Subcutaneous abdominal adipose tissue (tissue), 5 donors: ENCODE data around the gene REEP1.
A peak's percentile ranks its signal among the peaks of the same experiment; 100 is the strongest.
"Not testable (repeated sequence)": the region's sequence is repeated elsewhere in the genome, so short reads cannot be mapped to it uniquely, and the experiment has no call there.

ENCODE experiments used
- H3K27ac ChIP-seq: one replicate; pipeline ENCODE4 v1.7.0; 2013; ENCODE audit warnings: low read depth, mild to moderate bottlenecking, inconsistent platforms, low read length, moderate library complexity
- H3K27me3 ChIP-seq, 5 donors: one replicate each; pipeline ENCODE4 v1.7.0; 2013; ENCODE audit warnings: low read length in 5 of 5, inconsistent platforms in 1 of 5; ENCODE audit not compliant: control insufficient read depth in 5 of 5, insufficient read depth in 4 of 5
- H3K36me3 ChIP-seq, 5 donors: one replicate each; pipeline ENCODE4 v1.7.0; 2013; ENCODE audit warnings: low read length in 5 of 5; ENCODE audit not compliant: control insufficient read depth in 5 of 5, insufficient read depth in 5 of 5
- H3K4me1 ChIP-seq, 5 donors: one replicate each; pipeline ENCODE4 v1.7.0; 2013; ENCODE audit warnings: low read length in 5 of 5, mild to moderate bottlenecking in 3 of 5, moderate library complexity in 1 of 5; ENCODE audit not compliant: control insufficient read depth in 5 of 5, insufficient read depth in 5 of 5
- H3K4me3 ChIP-seq, 5 donors: one replicate each; pipeline ENCODE4 v1.7.0; 2013; ENCODE audit warnings: low read length in 5 of 5, low read depth in 1 of 5
- H3K9ac ChIP-seq, 5 donors: one replicate each; pipeline ENCODE4 v1.7.0; 2013; ENCODE audit warnings: low read length in 5 of 5, mild to moderate bottlenecking in 4 of 5, moderate library complexity in 3 of 5
- H3K9me3 ChIP-seq, 5 donors: one replicate each; pipeline ENCODE4 v1.7.0; 2013; ENCODE audit warnings: low read length in 5 of 5; ENCODE audit not compliant: control insufficient read depth in 5 of 5
- donor health status: healthy.
- donor health status: healthy.
- donor health status: healthy.
- donor health status: healthy.
- donor health status: healthy.

The REEP1 gene

DNA sequence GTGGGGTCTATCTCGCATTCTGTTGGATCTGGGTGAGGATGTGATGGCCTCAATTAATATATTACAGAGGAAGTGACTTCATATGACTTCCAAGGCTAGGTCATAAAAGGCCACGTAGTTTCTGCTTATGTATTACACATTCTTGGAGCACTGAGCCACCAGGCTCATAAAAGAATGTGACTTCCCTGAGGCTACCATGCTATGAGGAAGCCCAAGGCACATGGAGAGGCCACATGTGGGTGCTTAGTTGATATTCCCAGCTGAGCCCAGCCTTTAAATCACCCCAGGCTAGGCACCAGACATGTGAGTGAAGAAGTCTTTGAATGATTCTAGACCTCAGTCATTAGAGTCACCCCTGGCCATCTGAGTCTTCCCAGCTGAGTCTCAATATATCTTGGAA is 13.3 kb upstream of the REEP1 start:
- H3K27me3 ChIP-seq, result peaks cover 0 to 6% (median 3%) of the 10 kb centered on the region in 5 donors
- peaks cover 0 to 3% (median 0%) of the 10 kb centered on the region in 5 donors for H3K9me3 ChIP-seq
- H3K9ac ChIP-seq, result no peak overlapping the region
- no peaks in the 10 kb centered on the region for H3K36me3 ChIP-seq
- no peak overlapping the region for H3K27ac ChIP-seq
- no peaks in the 10 kb centered on the region for H3K4me1 ChIP-seq
- no peak overlapping the region for H3K4me3 ChIP-seq

- Histone ChIP-seq H3K27ac (no peak overlapping the region), H3K9ac (no peak overlapping the region), H3K9me3 (peaks cover 0 to 3% (median 0%) of the 10 kb centered on the region in 5 donors), H3K4me3 (no peak overlapping the region), H3K27me3 (peaks cover 0 to 6% (median 3%) of the 10 kb centered on the region in 5 donors), H3K36me3 (no peaks in the 10 kb centered on the region), H3K4me1 (no peaks in the 10 kb centered on the region)
These were observed 10.0 kb upstream of the REEP1 start for GRCh38 chr2:86347401-86347800.

DNA sequence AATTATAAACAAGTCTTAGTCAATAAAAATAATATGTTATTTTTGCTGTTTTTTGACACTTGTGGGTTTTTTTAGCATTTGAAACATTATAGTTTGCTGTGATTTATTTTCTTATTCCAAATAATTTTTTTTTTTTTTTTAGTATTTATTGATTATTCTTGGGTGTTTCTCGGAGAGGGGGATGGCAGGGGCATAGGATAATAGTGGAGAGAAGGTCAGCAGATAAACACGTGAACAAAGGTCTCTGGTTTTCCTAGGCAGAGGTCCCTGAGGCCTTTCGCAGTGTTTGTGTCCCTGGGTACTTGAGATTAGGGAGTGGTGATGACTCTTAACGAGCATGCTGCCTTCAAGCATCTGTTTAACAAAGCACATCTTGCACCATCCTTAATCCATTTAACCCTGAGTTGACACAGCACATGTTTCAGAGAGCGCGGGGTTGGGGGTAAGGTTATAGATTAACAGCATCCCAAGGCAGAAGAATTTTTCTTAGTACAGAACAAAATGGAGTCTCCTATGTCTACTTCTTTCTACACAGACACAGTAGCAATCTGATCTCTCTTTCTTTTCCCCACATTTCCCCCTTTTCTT is 8.5 kb upstream of the REEP1 start:
- peaks cover 0 to 11% (median 8%) of the 10 kb centered on the region in 5 donors for H3K9me3 ChIP-seq
- H3K36me3 ChIP-seq, H3K4me1 ChIP-seq, H3K27me3 ChIP-seq, H3K27ac ChIP-seq, H3K4me3 ChIP-seq, H3K9ac ChIP-seq: not testable (repeated sequence)

DNA sequence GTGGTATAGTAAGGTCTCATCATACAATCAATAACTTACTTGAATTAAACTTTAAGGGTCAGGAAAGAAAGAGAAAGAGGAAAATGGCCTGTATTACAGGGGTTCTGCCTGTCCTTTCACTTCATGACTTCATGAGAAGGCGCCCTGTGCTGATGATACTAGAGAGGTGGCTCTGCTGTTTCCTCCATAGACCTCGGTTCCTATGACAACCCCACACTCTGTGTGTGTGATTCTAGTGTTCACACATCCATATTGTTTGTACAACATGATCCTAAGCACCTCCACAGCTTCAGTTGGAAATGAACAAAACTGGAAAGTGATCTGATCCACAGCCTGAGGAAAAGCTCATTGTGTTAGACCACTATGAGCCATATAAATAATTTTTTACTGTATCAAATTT is 7.0 kb upstream of the REEP1 start:
- no peaks in the 10 kb centered on the region for H3K4me1 ChIP-seq
- peaks cover 0 to 9% (median 6%) of the 10 kb centered on the region in 5 donors for H3K27me3 ChIP-seq
- no peak overlapping the region for H3K9ac ChIP-seq
- no peak overlapping the region for H3K27ac ChIP-seq
- no peaks in the 10 kb centered on the region for H3K36me3 ChIP-seq
- peaks cover 0 to 11% (median 7%) of the 10 kb centered on the region in 5 donors for H3K9me3 ChIP-seq
- no peak overlapping the region for H3K4me3 ChIP-seq

DNA sequence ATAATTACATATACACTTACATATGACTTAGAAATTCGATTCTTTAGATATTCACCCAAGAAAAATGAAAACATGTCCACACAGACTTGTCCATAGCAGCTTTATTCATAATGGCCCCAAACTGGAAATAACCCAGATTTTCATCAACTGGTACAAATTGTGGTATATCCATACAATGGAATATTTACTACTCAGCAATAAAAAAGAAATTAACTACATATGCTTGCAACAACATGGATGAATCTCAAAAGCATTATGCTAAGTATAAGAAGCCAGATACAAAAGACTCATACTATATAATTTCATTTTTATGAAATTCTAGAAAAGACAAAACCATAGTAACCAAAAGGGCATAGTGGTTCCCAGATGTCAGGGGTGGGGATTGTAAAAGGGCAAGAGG is 5.1 kb upstream of the REEP1 start:
- Histone ChIP-seq H3K27me3 (peaks cover 6 to 22% (median 17%) of the 10 kb centered on the region in 5 donors), H3K27ac (no peak overlapping the region), H3K9me3 (peaks cover 0 to 11% (median 7%) of the 10 kb centered on the region in 5 donors), H3K4me1 (peaks cover 0 to 6% (median 5%) of the 10 kb centered on the region in 5 donors), H3K9ac (no peak overlapping the region), H3K36me3 (no peaks in the 10 kb centered on the region), H3K4me3 (no peak overlapping the region)

GRCh38 chr2:86341470-86341869 is 4.0 kb upstream of the REEP1 start:
- no peaks in the 10 kb centered on the region for H3K36me3 ChIP-seq
- H3K4me1 ChIP-seq, result peaks cover 0 to 12% (median 11%) of the 10 kb centered on the region in 5 donors
- H3K27me3 ChIP-seq, result peaks cover 11 to 27% (median 22%) of the 10 kb centered on the region in 5 donors
- no peak overlapping the region for H3K9ac ChIP-seq
- H3K9me3 ChIP-seq, result peaks cover 0 to 11% (median 7%) of the 10 kb centered on the region in 5 donors
- H3K27ac ChIP-seq, result no peak overlapping the region
- H3K4me3 ChIP-seq, result no peak overlapping the region

DNA sequence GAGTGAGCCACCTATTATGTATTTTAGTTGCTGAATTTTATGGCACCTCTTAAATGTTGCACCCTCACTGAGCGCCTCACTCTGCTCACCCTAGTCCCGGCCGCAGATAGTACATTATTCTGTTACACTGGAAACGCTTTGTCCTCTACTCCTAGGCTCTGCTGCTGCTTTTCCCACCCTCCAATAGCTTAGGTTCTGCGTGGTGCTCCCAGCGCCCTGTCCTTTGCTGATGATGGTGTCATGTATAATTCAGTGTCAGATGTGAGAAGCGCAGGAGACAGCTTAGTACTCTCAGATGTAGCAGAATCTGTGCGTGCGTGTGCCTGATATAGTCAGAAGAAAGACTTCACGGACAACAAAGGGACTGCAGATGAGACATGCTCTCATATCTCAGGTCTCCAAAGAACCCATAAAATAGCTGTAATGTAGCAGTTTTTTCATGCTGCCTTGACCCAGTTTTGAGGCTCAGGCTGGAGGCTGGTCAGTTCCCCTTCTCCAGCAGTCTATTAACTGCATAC is 1.4 kb upstream of the REEP1 start:
- peaks cover 0 to 15% (median 14%) of the 10 kb centered on the region in 5 donors for H3K4me1 ChIP-seq
- no peaks in the 10 kb centered on the region for H3K36me3 ChIP-seq
- H3K4me3 ChIP-seq, result no peak overlapping the region
- peaks cover 19 to 47% (median 37%) of the 10 kb centered on the region in 5 donors for H3K27me3 ChIP-seq
- H3K9ac ChIP-seq, result no peak overlapping the region
- H3K27ac ChIP-seq, result no peak overlapping the region
- H3K9me3 ChIP-seq, result peaks cover 0 to 11% (median 7%) of the 10 kb centered on the region in 5 donors

- Histone ChIP-seq H3K9me3 (peaks cover 0 to 9% (median 7%) of the 10 kb centered on the region in 5 donors), H3K27ac (no peak overlapping the region), H3K4me3 (peak overlapping the region in 4 of 5 donors; percentile 52 to 59 (median 53)), H3K36me3 (no peaks in the 10 kb centered on the region), H3K27me3 (peaks cover 19 to 49% (median 40%) of the 10 kb centered on the region in 5 donors), H3K4me1 (peaks cover 0 to 15% (median 14%) of the 10 kb centered on the region in 5 donors), H3K9ac (no peak overlapping the region)
These were observed 667 bp downstream of the REEP1 start for GRCh38 chr2:86336675-86337243.

- Histone ChIP-seq H3K36me3 (no peaks in the 10 kb centered on the region), H3K27ac (no peak overlapping the region), H3K27me3 (peaks cover 25 to 49% (median 40%) of the 10 kb centered on the region in 5 donors), H3K4me3 (peak overlapping the region in 2 of 5 donors; percentile 53), H3K4me1 (peaks cover 0 to 15% (median 14%) of the 10 kb centered on the region in 5 donors), H3K9ac (no peak overlapping the region), H3K9me3 (peaks cover 0 to 3% (median 2%) of the 10 kb centered on the region in 5 donors)
These were observed 1.4 kb downstream of the REEP1 start for GRCh38 chr2:86335865-86336674.
